Measurements from ENCODE around the gene MIER1.
"Not testable (repeated sequence)": the region's sequence is repeated elsewhere in the genome, so short reads cannot be mapped to it uniquely, and the experiment has no call there.

The MIER1 gene

GRCh38 chr1:66978201-66978600 is 53.4 kb downstream of the MIER1 start:
- TF ChIP-seq CTCF (IDR thresholded peaks at IDR 0.05; ENCODE audit: unreplicated experiment in 3 of 3): no peak
- no peak overlapping the region for H3K27ac Mint-ChIP-seq
- no peaks in the 10 kb centered on the region for H3K27me3 Mint-ChIP-seq (ENCODE audit: low read depth)
- no peaks in the 10 kb centered on the region for H3K9me3 Mint-ChIP-seq
- H3K36me3 Mint-ChIP-seq (ENCODE audit: low read depth): peaks cover 56% of the 10 kb centered on the region
- no peaks in the 10 kb centered on the region for H3K4me1 Mint-ChIP-seq
- no peak overlapping the region for H3K4me3 Mint-ChIP-seq

GRCh38 chr1:66979621-66980020 is 54.8 kb downstream of the MIER1 start:
- not testable (repeated sequence) for H3K27ac Mint-ChIP-seq; H3K4me1 Mint-ChIP-seq; H3K4me3 Mint-ChIP-seq; H3K27me3 Mint-ChIP-seq (ENCODE audit: low read depth); H3K9me3 Mint-ChIP-seq
- H3K36me3 Mint-ChIP-seq (ENCODE audit: low read depth): peaks cover 61% of the 10 kb centered on the region

- Mint-ChIP-seq H3K27me3 (ENCODE audit: low read depth) (no peaks in the 10 kb centered on the region), H3K4me3 (no peak overlapping the region), H3K4me1 (no peaks in the 10 kb centered on the region), H3K27ac (no peak overlapping the region), H3K9me3 (no peaks in the 10 kb centered on the region), H3K36me3 (ENCODE audit: low read depth) (peaks cover 54% of the 10 kb centered on the region)
- TF ChIP-seq CTCF (IDR thresholded peaks at IDR 0.05; ENCODE audit: unreplicated experiment in 3 of 3): no peak
These were observed 56.1 kb downstream of the MIER1 start for GRCh38 chr1:66980745-66981367.

- H3K27ac Mint-ChIP-seq: peak overlapping the region in 1 of 3 experiments; percentile 40
- peaks cover 52% of the 10 kb centered on the region for H3K36me3 Mint-ChIP-seq (ENCODE audit: low read depth)
- H3K9me3 Mint-ChIP-seq: no peaks in the 10 kb centered on the region
- no peak overlapping the region for H3K4me3 Mint-ChIP-seq
- no peak for TF ChIP-seq CTCF (IDR thresholded peaks at IDR 0.05; ENCODE audit: unreplicated experiment in 3 of 3)
- H3K4me1 Mint-ChIP-seq: no peaks in the 10 kb centered on the region
- H3K27me3 Mint-ChIP-seq (ENCODE audit: low read depth): no peaks in the 10 kb centered on the region
These were observed 56.9 kb downstream of the MIER1 start for GRCh38 chr1:66981679-66982078.

- Mint-ChIP-seq H3K27me3 (ENCODE audit: low read depth) (no peaks in the 10 kb centered on the region), H3K27ac (peak overlapping the region; percentile 37 to 87 (median 38)), H3K9me3 (no peaks in the 10 kb centered on the region), H3K4me3 (no peak overlapping the region), H3K4me1 (no peaks in the 10 kb centered on the region), H3K36me3 (ENCODE audit: low read depth) (peaks cover 49% of the 10 kb centered on the region)
- no peak for TF ChIP-seq CTCF (IDR thresholded peaks at IDR 0.05; ENCODE audit: unreplicated experiment in 3 of 3)
These were observed 57.9 kb downstream of the MIER1 start for GRCh38 chr1:66982561-66983260.

GRCh38 chr1:66984491-66984890 is 59.7 kb downstream of the MIER1 start:
- H3K4me3 Mint-ChIP-seq: no peak overlapping the region
- no peaks in the 10 kb centered on the region for H3K9me3 Mint-ChIP-seq
- TF ChIP-seq CTCF (IDR thresholded peaks at IDR 0.05; ENCODE audit: unreplicated experiment in 3 of 3): no peak
- H3K27ac Mint-ChIP-seq: peak overlapping the region; percentile 7 to 61 (median 29)
- peaks cover 51% of the 10 kb centered on the region for H3K36me3 Mint-ChIP-seq (ENCODE audit: low read depth)
- no peaks in the 10 kb centered on the region for H3K27me3 Mint-ChIP-seq (ENCODE audit: low read depth)
- H3K4me1 Mint-ChIP-seq: no peaks in the 10 kb centered on the region
